ENCODE measurements around the gene CCDC9. TPM values are rescaled to one million over a fixed set of nuclear protein-coding genes. Genes with fewer than 3 reads are reported as not detected.
A peak's percentile ranks its signal among the peaks of the same experiment; 100 is the strongest.

CCDC9 gene
- total and polyA plus RNA-seq, 2 of the 13 experiments (the other 11 are each of a cell fraction or from before 2014, with no cell fraction given), result 2.9 to 6.3 TPM

DNA sequence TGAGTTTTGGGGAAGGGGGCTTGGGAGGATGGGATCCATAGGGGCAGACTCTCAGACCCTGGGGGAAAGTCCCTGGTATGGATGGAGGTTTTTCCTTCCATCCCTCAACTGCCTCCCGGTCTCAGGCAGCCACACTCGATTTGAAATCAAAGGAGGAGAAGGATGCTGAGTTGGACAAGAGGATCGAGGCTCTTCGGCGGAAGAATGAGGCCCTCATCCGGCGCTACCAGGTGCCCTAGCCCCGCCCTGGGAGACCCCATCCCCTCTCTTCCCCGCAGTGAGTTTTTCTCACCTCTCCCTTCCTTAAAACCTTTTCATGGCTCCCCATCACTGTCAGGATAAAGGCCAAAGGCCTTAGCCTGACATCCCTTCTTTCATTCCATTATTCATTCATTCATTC, 2.1 kb downstream of the CCDC9 start:
- in situ Hi-C loops (cut with HindIII; ENCODE audit: extremely low pct_ligation_motif_present, low pct_unique_long_range_greater_than_20kb), result no loop called here
- H3K4me3 ChIP-seq (replicated peaks in 1 of 3; ENCODE audit: insufficient read depth in 1 of 3, low read depth in 2 of 3, low read length in 3 of 3), result peak overlapping the region; percentile 71 to 79 (median 72); a peak in 5 of 6 replicates
- no TSS peak for BruUV-seq (replicated peaks)
- peaks cover 28% of the 10 kb centered on the region for H3K4me1 ChIP-seq (ENCODE audit: insufficient read depth, low read length)
- H3K9me3 ChIP-seq (ENCODE audit: low read length), result no peaks in the 10 kb centered on the region
- intact Hi-C loops (cut with micrococcal nuclease; ENCODE audit: unreplicated experiment), result no loop called here
- FAIRE-seq (no peak), DNase-seq (ENCODE audit: low spot score) (no peak), ATAC-seq (no peak)
- peak overlapping the region; percentile 89 for H3K9ac ChIP-seq (ENCODE audit: insufficient read depth, low read depth, low read length)
- TF ChIP-seq RFXAP (CRISPR knock-in tag; IDR thresholded peaks at IDR 0.05; ENCODE audit: borderline replicate concordance), result no peak
- no peak for TF ChIP-seq ZNF484 (CRISPR knock-in tag; IDR thresholded peaks at IDR 0.05; ENCODE audit: borderline replicate concordance, low read depth)
- no peak for TF ChIP-seq RFX1 (IDR thresholded peaks at IDR 0.05)
- ChIA-PET POLR2A (no interaction called here), CTCF (ENCODE audit: low intra/inter-chr PET ratio, low total read pairs) (no interaction called here)
- peaks cover 8% of the 10 kb centered on the region; the same call in 1 of the 2 replicates for H4K20me1 ChIP-seq (ENCODE audit: insufficient read depth, low read length)
- H3K79me2 ChIP-seq (ENCODE audit: insufficient read depth, low read length), result peaks cover 15% of the 10 kb centered on the region
- peaks cover 18 to 39% of the 10 kb centered on the region in 2 experiments for H3K36me3 ChIP-seq (replicated peaks in 1 of 2; ENCODE audit: control insufficient read depth in 1 of 2, insufficient read depth in 2 of 2, low read length in 2 of 2)
- no peaks in the 10 kb centered on the region for H3K27me3 ChIP-seq (ENCODE audit: control insufficient read depth in 1 of 2, insufficient read depth in 2 of 2, low read length in 2 of 2)
- H2AFZ ChIP-seq (ENCODE audit: low read length), result no peak overlapping the region
- H3K4me2 ChIP-seq (ENCODE audit: low read depth, low read length), result peak overlapping the region; percentile 94
- WGBS (ENCODE audit: low lambda C conversion rate), result 98% methylated on average over 9 of the region's 9 CpGs
- no peak overlapping the region for H3K27ac ChIP-seq (ENCODE audit: extremely low read length, insufficient read depth, low read length)

DNA sequence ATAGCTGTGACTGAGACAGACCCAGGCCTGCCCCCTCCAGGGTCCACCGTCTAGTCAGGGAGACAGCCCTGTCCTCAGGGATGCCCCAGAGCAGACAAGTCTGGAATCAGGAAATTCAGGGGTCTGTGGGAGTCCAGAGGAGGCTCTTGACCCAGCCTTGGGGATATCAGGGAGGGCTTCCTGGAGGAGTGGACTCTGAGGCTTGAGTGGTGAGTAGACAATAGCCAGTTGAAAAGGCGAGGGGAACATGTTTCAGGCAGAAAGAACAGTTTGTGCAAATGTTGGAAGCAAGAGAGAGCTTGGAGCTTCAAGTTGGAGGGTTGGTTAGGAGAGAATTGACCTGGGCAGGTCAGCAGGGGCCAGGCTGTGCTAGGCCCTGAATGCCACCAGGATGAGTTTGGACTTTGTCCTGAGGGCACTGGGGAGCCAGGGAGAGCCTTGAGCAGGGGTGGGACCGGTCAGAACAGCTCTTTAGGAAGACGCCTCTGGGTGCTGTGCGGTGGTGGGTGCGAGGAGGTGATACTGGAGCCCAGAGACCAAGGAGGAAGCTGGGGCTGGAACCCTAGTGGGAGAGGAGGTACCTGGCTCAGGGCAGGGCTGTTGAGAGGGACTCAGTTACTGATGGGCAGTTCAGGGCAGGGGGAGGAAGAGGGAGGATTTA, 2.7 kb downstream of the CCDC9 start:
- H3K9ac ChIP-seq (ENCODE audit: insufficient read depth, low read depth, low read length), result peak overlapping the region; percentile 31; the same call in 1 of the 2 replicates
- DNase-seq (ENCODE audit: low spot score), result no peak
- FAIRE-seq, result no peak
- TF ChIP-seq ZNF382 (CRISPR knock-in tag; IDR thresholded peaks at IDR 0.05; ENCODE audit: borderline replicate concordance) (no peak), ZNF775 (CRISPR knock-in tag; IDR thresholded peaks at IDR 0.05; ENCODE audit: borderline replicate concordance) (no peak), SAP130 (CRISPR knock-in tag; IDR thresholded peaks at IDR 0.05; ENCODE audit: low read depth) (no peak), BRCA1 (CRISPR knock-in tag; IDR thresholded peaks at IDR 0.05) (no peak), ZNF121 (CRISPR knock-in tag; IDR thresholded peaks at IDR 0.05) (peak; percentile 47), CREM (IDR thresholded peaks at IDR 0.05) (no peak), CREM (CRISPR knock-in tag; IDR thresholded peaks at IDR 0.05) (no peak), POLR2G (IDR thresholded peaks at IDR 0.05; ENCODE audit: low read depth, low read length) (no peak), NFIC (IDR thresholded peaks at IDR 0.05; ENCODE audit: low read length) (no peak), GLI4 (CRISPR knock-in tag; IDR thresholded peaks at IDR 0.05; ENCODE audit: borderline replicate concordance) (no peak), HOXA7 (CRISPR knock-in tag; IDR thresholded peaks at IDR 0.05) (no peak), ZNF768 (CRISPR knock-in tag; IDR thresholded peaks at IDR 0.05) (peak; percentile 49; the same call in 1 of the 2 replicates)
- TF ChIP-seq, protein P1, sequence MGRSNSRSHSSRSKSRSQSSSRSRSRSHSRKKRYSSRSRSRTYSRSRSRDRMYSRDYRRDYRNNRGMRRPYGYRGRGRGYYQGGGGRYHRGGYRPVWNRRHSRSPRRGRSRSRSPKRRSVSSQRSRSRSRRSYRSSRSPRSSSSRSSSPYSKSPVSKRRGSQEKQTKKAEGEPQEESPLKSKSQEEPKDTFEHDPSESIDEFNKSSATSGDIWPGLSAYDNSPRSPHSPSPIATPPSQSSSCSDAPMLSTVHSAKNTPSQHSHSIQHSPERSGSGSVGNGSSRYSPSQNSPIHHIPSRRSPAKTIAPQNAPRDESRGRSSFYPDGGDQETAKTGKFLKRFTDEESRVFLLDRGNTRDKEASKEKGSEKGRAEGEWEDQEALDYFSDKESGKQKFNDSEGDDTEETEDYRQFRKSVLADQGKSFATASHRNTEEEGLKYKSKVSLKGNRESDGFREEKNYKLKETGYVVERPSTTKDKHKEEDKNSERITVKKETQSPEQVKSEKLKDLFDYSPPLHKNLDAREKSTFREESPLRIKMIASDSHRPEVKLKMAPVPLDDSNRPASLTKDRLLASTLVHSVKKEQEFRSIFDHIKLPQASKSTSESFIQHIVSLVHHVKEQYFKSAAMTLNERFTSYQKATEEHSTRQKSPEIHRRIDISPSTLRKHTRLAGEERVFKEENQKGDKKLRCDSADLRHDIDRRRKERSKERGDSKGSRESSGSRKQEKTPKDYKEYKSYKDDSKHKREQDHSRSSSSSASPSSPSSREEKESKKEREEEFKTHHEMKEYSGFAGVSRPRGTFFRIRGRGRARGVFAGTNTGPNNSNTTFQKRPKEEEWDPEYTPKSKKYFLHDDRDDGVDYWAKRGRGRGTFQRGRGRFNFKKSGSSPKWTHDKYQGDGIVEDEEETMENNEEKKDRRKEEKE (IDR thresholded peaks at IDR 0.05), result no peak

More for the DNA sequence above, 2.7 kb downstream of the CCDC9 start:
- Histone ChIP-seq H3K27me3 (ENCODE audit: control insufficient read depth in 1 of 2, insufficient read depth in 2 of 2, low read length in 2 of 2) (no peaks in the 10 kb centered on the region), H3K9me3 (ENCODE audit: low read length) (no peaks in the 10 kb centered on the region), H3K79me2 (ENCODE audit: insufficient read depth, low read length) (peaks cover 15% of the 10 kb centered on the region), H3K4me1 (ENCODE audit: insufficient read depth, low read length) (peaks cover 25% of the 10 kb centered on the region), H3K4me3 (replicated peaks in 1 of 3; ENCODE audit: insufficient read depth in 1 of 3, low read depth in 2 of 3, low read length in 3 of 3) (peak overlapping the region in 1 of 3 experiments; percentile 17; a peak in 1 of 6 replicates), H3K36me3 (replicated peaks in 1 of 2; ENCODE audit: control insufficient read depth in 1 of 2, insufficient read depth in 2 of 2, low read length in 2 of 2) (peaks cover 18 to 40% of the 10 kb centered on the region in 2 experiments), H3K4me2 (ENCODE audit: low read depth, low read length) (peak overlapping the region; percentile 94; the same call in 1 of the 2 replicates), H3K27ac (ENCODE audit: extremely low read length, insufficient read depth, low read length) (no peak overlapping the region), H4K20me1 (ENCODE audit: insufficient read depth, low read length) (peaks cover 8% of the 10 kb centered on the region; the same call in 1 of the 2 replicates), H2AFZ (ENCODE audit: low read length) (no peak overlapping the region)
- ChIA-PET POLR2A (no interaction called here), CTCF (ENCODE audit: low intra/inter-chr PET ratio, low total read pairs) (no interaction called here)
- no TSS peak for BruUV-seq (replicated peaks)
- in situ Hi-C loops (cut with HindIII; ENCODE audit: extremely low pct_ligation_motif_present, low pct_unique_long_range_greater_than_20kb), result no loop called here
- intact Hi-C loops (cut with micrococcal nuclease; ENCODE audit: unreplicated experiment), result no loop called here
- WGBS (ENCODE audit: low lambda C conversion rate), result 83% methylated on average over 6 of the region's 6 CpGs
- no peak for ATAC-seq
